K562 treated with DMSO at 1 percent for 48 hours (cell line): ENCODE data around the gene RNU2-1. TPM values are rescaled to one million over a fixed set of nuclear protein-coding genes. Genes with fewer than 3 reads are reported as not detected.

ENCODE experiments used
- total RNA-seq: library from RNA; unstranded; fragments of 300-600 nt; gene quantifications from 2 replicates; pipeline ENCODE4 v1.2.3, GENCODE V29; 2022; ENCODE audit warnings: low replicate concordance; ENCODE audit errors: extremely low read depth

The RNU2-1 gene
- not detected in 2 replicates for total RNA-seq

GRCh38 chr17:43233877-43234276 is at the start of gene RNU2-1:
Gene RNU2-1 (minus strand): TSS chr17:43233977.

GRCh38 chr17:43228020-43228782 is 5.6 kb downstream of the RNU2-1 start, which contains the start of gene CCDC200:
Gene CCDC200 (minus strand): TSS chr17:43228623. CDS start chr17:43228554, 69 bp downstream.

GRCh38 chr17:43211480-43212402 is 22.0 kb downstream of the RNU2-1 start, which contains the start of gene TMEM106A:
Gene TMEM106A (plus strand): TSS chr17:43211875. CDS start chr17:43213042, 1,167 bp downstream.

Other genes starting within 250 kb of the RNU2-1 start
- gene RPL27, start 235.6 kb downstream of the RNU2-1 start, total RNA-seq, result 4,701 TPM in 1 of 2 replicates, not detected in the other
- gene IFI35, start 227.2 kb downstream of the RNU2-1 start, total RNA-seq, result not detected in 2 replicates
- gene VAT1, start 211.6 kb downstream of the RNU2-1 start, total RNA-seq, result 286 TPM in 1 of 2 replicates, not detected in the other
- gene RND2, start 208.7 kb downstream of the RNU2-1 start, total RNA-seq, result not detected in 2 replicates
- gene BRCA1, start 108.6 kb downstream of the RNU2-1 start, total RNA-seq, result not detected in 2 replicates
- gene NBR1, start 62.8 kb downstream of the RNU2-1 start, total RNA-seq, result not detected in 2 replicates
- gene TMEM106A, start 22.1 kb downstream of the RNU2-1 start, total RNA-seq, result not detected in 2 replicates
- not detected in 2 replicates for gene CCDC200, start 5.4 kb downstream of the RNU2-1 start, total RNA-seq
- not detected in 2 replicates for gene ARL4D, start 165.0 kb upstream of the RNU2-1 start, total RNA-seq
- gene DHX8, start 250.0 kb upstream of the RNU2-1 start, total RNA-seq, result not detected in 2 replicates